Measurements from ENCODE around the gene SPRR5. TPM values are rescaled to one million over a fixed set of nuclear protein-coding genes. Genes with fewer than 3 reads are reported as not detected.

Gene SPRR5
- polyA plus RNA-seq, 1 of the 3 experiments (the other 2 are of a cell fraction), result not detected

DNA sequence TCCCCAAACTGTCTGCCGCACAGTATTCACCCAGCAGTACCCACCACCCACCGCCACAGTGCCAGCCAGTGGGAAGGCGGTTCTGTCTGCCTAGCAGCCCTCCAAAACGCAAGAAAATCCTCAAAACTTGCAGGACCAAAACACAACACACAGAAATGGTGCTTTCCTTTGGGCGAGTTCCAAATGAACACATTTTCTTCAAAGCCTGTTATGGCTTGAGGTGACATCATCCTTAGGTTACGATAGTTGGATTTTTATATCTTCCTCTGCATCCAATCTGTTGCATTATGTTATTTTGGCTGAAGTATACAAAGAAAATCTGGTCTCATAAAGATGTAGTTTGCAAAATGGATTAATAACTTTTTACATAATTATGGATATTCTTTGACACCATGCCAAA lies 46.2 kb downstream of the SPRR5 start:
- TF ChIP-seq, protein P1, sequence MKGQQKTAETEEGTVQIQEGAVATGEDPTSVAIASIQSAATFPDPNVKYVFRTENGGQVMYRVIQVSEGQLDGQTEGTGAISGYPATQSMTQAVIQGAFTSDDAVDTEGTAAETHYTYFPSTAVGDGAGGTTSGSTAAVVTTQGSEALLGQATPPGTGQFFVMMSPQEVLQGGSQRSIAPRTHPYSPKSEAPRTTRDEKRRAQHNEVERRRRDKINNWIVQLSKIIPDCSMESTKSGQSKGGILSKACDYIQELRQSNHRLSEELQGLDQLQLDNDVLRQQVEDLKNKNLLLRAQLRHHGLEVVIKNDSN (IDR thresholded peaks at IDR 0.05; ENCODE audit: borderline replicate concordance, low read depth), result no peak
- TF ChIP-seq RFX5 (IDR thresholded peaks at IDR 0.05; ENCODE audit: low read length) (no peak), FOXJ3 (CRISPR knock-in tag; IDR thresholded peaks at IDR 0.05) (no peak), IRF3 (IDR thresholded peaks at IDR 0.05; ENCODE audit: low read depth, low read length) (no peak), RXRA (IDR thresholded peaks at IDR 0.05; ENCODE audit: borderline replicate concordance, low read depth) (no peak), FOSL2 (IDR thresholded peaks at IDR 0.05; ENCODE audit: borderline replicate concordance, low read depth) (no peak), CHD2 (IDR thresholded peaks at IDR 0.05; ENCODE audit: low read length, partially characterized antibody) (no peak), NRF1 (IDR thresholded peaks at IDR 0.05; ENCODE audit: low read depth, low read length) (no peak)
- TF ChIP-seq, protein P2, sequence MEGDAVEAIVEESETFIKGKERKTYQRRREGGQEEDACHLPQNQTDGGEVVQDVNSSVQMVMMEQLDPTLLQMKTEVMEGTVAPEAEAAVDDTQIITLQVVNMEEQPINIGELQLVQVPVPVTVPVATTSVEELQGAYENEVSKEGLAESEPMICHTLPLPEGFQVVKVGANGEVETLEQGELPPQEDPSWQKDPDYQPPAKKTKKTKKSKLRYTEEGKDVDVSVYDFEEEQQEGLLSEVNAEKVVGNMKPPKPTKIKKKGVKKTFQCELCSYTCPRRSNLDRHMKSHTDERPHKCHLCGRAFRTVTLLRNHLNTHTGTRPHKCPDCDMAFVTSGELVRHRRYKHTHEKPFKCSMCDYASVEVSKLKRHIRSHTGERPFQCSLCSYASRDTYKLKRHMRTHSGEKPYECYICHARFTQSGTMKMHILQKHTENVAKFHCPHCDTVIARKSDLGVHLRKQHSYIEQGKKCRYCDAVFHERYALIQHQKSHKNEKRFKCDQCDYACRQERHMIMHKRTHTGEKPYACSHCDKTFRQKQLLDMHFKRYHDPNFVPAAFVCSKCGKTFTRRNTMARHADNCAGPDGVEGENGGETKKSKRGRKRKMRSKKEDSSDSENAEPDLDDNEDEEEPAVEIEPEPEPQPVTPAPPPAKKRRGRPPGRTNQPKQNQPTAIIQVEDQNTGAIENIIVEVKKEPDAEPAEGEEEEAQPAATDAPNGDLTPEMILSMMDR (IDR thresholded peaks at IDR 0.05), result no peak
- Histone ChIP-seq H3K9me3 (no peaks in the 10 kb centered on the region), H3K27me3 (ENCODE audit: insufficient read depth) (peaks cover 6% of the 10 kb centered on the region; the same call in 1 of the 2 replicates), H3K27ac (ENCODE audit: low read depth in 2 of 2, low read length in 1 of 2) (no peak overlapping the region), H3K4me2 (no peak overlapping the region), H3K79me2 (ENCODE audit: insufficient read depth) (no peaks in the 10 kb centered on the region), H3F3A (replicated peaks; ENCODE audit: insufficient read depth) (no peaks in the 10 kb centered on the region), H2AFZ (ENCODE audit: low read depth) (no peak overlapping the region), H3K4me3 (ENCODE audit: low read depth in 2 of 2, low read length in 1 of 2) (no peak overlapping the region), H3K4me1 (ENCODE audit: control insufficient read depth in 1 of 2, insufficient read depth in 2 of 2, low read depth in 1 of 2, low read length in 1 of 2) (no peaks in the 10 kb centered on the region), H3K9me2 (no peaks in the 10 kb centered on the region), H3K36me3 (replicated peaks in 1 of 2; ENCODE audit: control insufficient read depth in 1 of 2, insufficient read depth in 2 of 2, low read length in 1 of 2) (no peaks in the 10 kb centered on the region), H4K20me1 (ENCODE audit: insufficient read depth) (no peaks in the 10 kb centered on the region), H3K9ac (no peak overlapping the region)
- WGBS (ENCODE audit: low lambda C conversion rate), result 10% methylated on average over 5 of the region's 6 CpGs
- ChIA-PET POLR2A (no interaction called here), CTCF (no interaction called here)
- DNase-seq, result no peak

DNA sequence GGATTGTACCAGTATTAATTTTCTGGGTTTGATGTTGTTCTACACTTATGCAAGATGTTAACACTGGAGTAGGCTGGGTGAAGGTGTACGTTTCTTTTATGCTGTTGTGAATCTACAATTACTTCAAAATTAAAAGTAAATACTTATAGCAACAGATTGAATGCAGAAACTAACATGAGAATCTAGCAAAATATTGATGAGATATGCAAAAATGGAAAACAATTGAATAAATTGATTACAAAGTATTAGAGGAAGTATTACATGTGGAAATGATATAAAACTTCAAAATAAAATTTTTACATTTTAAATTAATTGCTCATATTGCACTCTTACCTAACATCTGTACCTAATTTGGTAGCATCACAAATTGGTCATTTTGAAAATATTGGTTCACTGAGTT lies 48.8 kb downstream of the SPRR5 start:
- WGBS (ENCODE audit: low lambda C conversion rate), result 0% methylated on average over 1 of the region's 1 CpG

More for the DNA sequence above, 48.8 kb downstream of the SPRR5 start:
- CTCF ChIA-PET, result no interaction called here
- Histone ChIP-seq H3K9me3 (no peaks in the 10 kb centered on the region), H3K27me3 (ENCODE audit: insufficient read depth) (peaks cover 6% of the 10 kb centered on the region; the same call in 1 of the 2 replicates), H3K4me2 (no peak overlapping the region), H3F3A (replicated peaks; ENCODE audit: insufficient read depth) (no peaks in the 10 kb centered on the region), H3K27ac (ENCODE audit: low read depth in 2 of 2, low read length in 1 of 2) (no peak overlapping the region), H3K36me3 (replicated peaks in 1 of 2; ENCODE audit: control insufficient read depth in 1 of 2, insufficient read depth in 2 of 2, low read length in 1 of 2) (no peaks in the 10 kb centered on the region), H3K4me1 (ENCODE audit: control insufficient read depth in 1 of 2, insufficient read depth in 2 of 2, low read depth in 1 of 2, low read length in 1 of 2) (no peaks in the 10 kb centered on the region), H2AFZ (ENCODE audit: low read depth) (no peak overlapping the region), H4K20me1 (ENCODE audit: insufficient read depth) (no peaks in the 10 kb centered on the region), H3K9me2 (no peaks in the 10 kb centered on the region), H3K9ac (no peak overlapping the region), H3K79me2 (ENCODE audit: insufficient read depth) (no peaks in the 10 kb centered on the region), H3K4me3 (ENCODE audit: low read depth in 2 of 2, low read length in 1 of 2) (no peak overlapping the region)
- no peak for DNase-seq
- POLR2A ChIA-PET, result no interaction called here
- TF ChIP-seq GATA2 (CRISPR knock-in tag; IDR thresholded peaks at IDR 0.05) (no peak), CHD2 (IDR thresholded peaks at IDR 0.05; ENCODE audit: low read length, partially characterized antibody) (no peak), EZH2phosphoT487 (IDR thresholded peaks at IDR 0.05; ENCODE audit: borderline replicate concordance, low read depth) (no peak), NFIC (IDR thresholded peaks at IDR 0.05; ENCODE audit: borderline replicate concordance) (no peak)
